Measurements from ENCODE around the gene NKIRAS1. TPM values are rescaled to one million over a fixed set of nuclear protein-coding genes. Genes with fewer than 3 reads are reported as not detected.

NKIRAS1 gene
- total RNA-seq, 1 experiment from 2014 or later: 23.0 TPM

DNA sequence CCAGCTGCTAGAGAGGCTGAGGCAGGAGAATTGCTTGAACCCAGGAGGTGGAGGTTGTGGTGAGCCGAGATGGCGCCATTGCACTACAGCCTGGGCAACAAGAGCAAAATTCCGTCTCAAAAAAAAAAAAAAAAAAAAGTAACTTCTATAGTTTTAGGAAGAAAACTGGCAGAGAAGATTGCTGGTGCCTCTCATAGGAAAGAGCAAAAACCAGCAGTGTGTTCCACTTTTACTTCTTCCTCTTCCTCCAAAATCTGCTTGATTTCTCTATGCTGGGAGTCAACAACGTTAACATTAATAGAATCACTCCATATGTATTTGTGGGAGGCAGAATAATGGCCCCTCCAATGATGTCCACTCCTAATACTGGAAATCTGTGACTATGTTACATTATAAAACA, 15.8 kb upstream of the NKIRAS1 start:
- Histone ChIP-seq H3K9me3 (ENCODE audit: low read depth, low read length, poor library complexity, severe bottlenecking) (no peaks in the 10 kb centered on the region), H3K27me3 (replicated peaks; ENCODE audit: insufficient read depth, low read depth, low read length, poor library complexity) (no peaks in the 10 kb centered on the region), H3K4me1 (ENCODE audit: insufficient read depth, low read length, poor library complexity, severe bottlenecking) (no peaks in the 10 kb centered on the region), H3K27ac (ENCODE audit: low read depth, low read length, poor library complexity, severe bottlenecking) (no peak overlapping the region), H3K4me3 (ENCODE audit: low read depth, low read length, poor library complexity, severe bottlenecking) (no peak overlapping the region), H3K36me3 (ENCODE audit: insufficient read depth, low read length, poor library complexity, severe bottlenecking) (no peaks in the 10 kb centered on the region)
- CTCF ChIA-PET: no interaction called here
- POLR2A ChIA-PET (ENCODE audit: low non-redundant PET): no interaction called here
- intact Hi-C loops (cut with micrococcal nuclease; ENCODE audit: unreplicated experiment): no loop called here
- BruUV-seq (replicated peaks): no TSS peak
- TF ChIP-seq EZH2 (IDR thresholded peaks at IDR 0.05; ENCODE audit: borderline replicate concordance, low read depth, low read length, poor library complexity, severe bottlenecking): no peak
- TF ChIP-seq, protein P1, sequence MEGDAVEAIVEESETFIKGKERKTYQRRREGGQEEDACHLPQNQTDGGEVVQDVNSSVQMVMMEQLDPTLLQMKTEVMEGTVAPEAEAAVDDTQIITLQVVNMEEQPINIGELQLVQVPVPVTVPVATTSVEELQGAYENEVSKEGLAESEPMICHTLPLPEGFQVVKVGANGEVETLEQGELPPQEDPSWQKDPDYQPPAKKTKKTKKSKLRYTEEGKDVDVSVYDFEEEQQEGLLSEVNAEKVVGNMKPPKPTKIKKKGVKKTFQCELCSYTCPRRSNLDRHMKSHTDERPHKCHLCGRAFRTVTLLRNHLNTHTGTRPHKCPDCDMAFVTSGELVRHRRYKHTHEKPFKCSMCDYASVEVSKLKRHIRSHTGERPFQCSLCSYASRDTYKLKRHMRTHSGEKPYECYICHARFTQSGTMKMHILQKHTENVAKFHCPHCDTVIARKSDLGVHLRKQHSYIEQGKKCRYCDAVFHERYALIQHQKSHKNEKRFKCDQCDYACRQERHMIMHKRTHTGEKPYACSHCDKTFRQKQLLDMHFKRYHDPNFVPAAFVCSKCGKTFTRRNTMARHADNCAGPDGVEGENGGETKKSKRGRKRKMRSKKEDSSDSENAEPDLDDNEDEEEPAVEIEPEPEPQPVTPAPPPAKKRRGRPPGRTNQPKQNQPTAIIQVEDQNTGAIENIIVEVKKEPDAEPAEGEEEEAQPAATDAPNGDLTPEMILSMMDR (conservative IDR thresholded peaks at IDR 0.05; ENCODE audit: low read depth, low read length): no peak
- DNase-seq (ENCODE audit: low spot score): no peak

DNA sequence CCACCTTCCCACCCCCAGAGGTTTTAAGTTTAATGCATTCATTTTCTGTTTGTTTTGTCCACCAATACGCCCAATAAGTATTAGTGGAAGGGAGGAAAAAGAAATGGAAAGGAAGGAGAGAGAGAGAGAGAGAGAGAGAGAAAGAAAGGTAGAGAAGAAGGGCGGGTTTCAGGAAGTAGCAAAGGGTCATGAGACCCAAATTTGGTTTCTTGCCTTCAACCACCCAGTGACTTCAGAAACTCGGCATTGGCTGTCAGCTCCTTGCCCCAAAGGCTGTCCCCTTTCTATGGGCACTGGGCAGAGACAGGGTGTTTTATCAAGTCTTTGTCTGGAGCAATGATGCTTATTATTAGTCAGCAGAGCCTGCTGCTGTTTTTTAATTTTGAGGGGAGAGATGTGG, 14.8 kb upstream of the NKIRAS1 start:
- no peaks in the 10 kb centered on the region for H3K9me3 ChIP-seq (ENCODE audit: low read depth, low read length, poor library complexity, severe bottlenecking)
- POLR2A ChIA-PET (ENCODE audit: low non-redundant PET): no interaction called here

DNA sequence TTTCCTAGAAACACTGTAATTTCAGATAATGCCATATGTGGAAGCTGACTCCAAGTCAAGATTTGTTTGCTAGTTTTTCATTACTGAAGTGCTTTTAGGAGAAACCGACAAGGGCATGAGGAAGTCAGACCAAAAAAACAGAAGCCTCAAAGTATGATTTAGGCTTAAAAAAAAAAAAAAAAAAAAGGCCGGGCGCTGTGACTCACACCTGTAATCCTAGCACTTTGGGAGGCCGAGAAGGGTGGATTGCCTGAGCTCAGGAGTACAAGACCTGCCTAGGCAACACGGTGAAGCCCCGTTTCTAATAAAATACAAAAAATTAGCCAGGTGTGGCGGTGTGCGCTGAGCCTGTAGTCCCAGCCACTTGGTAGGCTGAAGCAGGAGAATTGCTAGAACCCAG, 11.7 kb upstream of the NKIRAS1 start:
- no peaks in the 10 kb centered on the region for H3K27me3 ChIP-seq (replicated peaks; ENCODE audit: insufficient read depth, low read depth, low read length, poor library complexity)
- ChIA-PET CTCF (no interaction called here), POLR2A (ENCODE audit: low non-redundant PET) (no interaction called here)
- TF ChIP-seq, protein P1 (conservative IDR thresholded peaks at IDR 0.05; ENCODE audit: low read depth, low read length): no peak
- no peak for TF ChIP-seq EZH2 (IDR thresholded peaks at IDR 0.05; ENCODE audit: borderline replicate concordance, low read depth, low read length, poor library complexity, severe bottlenecking)
- intact Hi-C loops (cut with micrococcal nuclease; ENCODE audit: unreplicated experiment): no loop called here
- no TSS peak for BruUV-seq (replicated peaks)
- no peak overlapping the region for H3K4me3 ChIP-seq (ENCODE audit: low read depth, low read length, poor library complexity, severe bottlenecking)
- H3K36me3 ChIP-seq (ENCODE audit: insufficient read depth, low read length, poor library complexity, severe bottlenecking): no peaks in the 10 kb centered on the region
- no peak for DNase-seq (ENCODE audit: low spot score)
- H3K9me3 ChIP-seq (ENCODE audit: low read depth, low read length, poor library complexity, severe bottlenecking): no peaks in the 10 kb centered on the region
- no peak overlapping the region for H3K27ac ChIP-seq (ENCODE audit: low read depth, low read length, poor library complexity, severe bottlenecking)
- no peaks in the 10 kb centered on the region for H3K4me1 ChIP-seq (ENCODE audit: insufficient read depth, low read length, poor library complexity, severe bottlenecking)

More for the DNA sequence above, 14.8 kb upstream of the NKIRAS1 start:
- H3K27me3 ChIP-seq (replicated peaks; ENCODE audit: insufficient read depth, low read depth, low read length, poor library complexity): no peaks in the 10 kb centered on the region
- no peak overlapping the region for H3K4me3 ChIP-seq (ENCODE audit: low read depth, low read length, poor library complexity, severe bottlenecking)
- H3K27ac ChIP-seq (ENCODE audit: low read depth, low read length, poor library complexity, severe bottlenecking): no peak overlapping the region
- H3K4me1 ChIP-seq (ENCODE audit: insufficient read depth, low read length, poor library complexity, severe bottlenecking): no peaks in the 10 kb centered on the region
- DNase-seq (ENCODE audit: low spot score): no peak
- intact Hi-C loops (cut with micrococcal nuclease; ENCODE audit: unreplicated experiment): no loop called here
- no peaks in the 10 kb centered on the region for H3K36me3 ChIP-seq (ENCODE audit: insufficient read depth, low read length, poor library complexity, severe bottlenecking)
- CTCF ChIA-PET: no interaction called here
- BruUV-seq (replicated peaks): no TSS peak
- TF ChIP-seq EZH2 (IDR thresholded peaks at IDR 0.05; ENCODE audit: borderline replicate concordance, low read depth, low read length, poor library complexity, severe bottlenecking): no peak
- TF ChIP-seq, protein P1 (conservative IDR thresholded peaks at IDR 0.05; ENCODE audit: low read depth, low read length): no peak
